ENCODE data around the gene PLXND1.

Gene PLXND1

DNA sequence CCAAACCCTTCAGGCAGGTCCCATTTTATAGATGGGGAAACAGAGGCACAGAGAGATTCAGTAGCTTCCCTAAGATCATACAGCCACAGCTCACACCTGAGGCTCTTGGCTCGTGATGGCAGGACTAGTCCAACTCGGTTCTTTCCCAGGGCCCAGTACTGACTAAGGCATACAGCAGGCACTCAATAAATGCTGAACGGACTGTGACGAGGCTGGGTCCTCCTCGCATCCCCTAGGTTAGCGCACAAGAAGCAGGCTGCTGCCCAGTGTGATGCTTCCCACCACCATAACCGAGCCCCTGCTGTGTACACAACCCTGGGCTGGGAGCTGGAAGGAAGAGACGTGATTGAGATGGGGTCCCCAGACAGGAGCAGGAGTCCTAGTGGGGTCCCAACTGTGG lies 24.9 kb downstream of the PLXND1 start:
- DNase-seq, result no peak

DNA sequence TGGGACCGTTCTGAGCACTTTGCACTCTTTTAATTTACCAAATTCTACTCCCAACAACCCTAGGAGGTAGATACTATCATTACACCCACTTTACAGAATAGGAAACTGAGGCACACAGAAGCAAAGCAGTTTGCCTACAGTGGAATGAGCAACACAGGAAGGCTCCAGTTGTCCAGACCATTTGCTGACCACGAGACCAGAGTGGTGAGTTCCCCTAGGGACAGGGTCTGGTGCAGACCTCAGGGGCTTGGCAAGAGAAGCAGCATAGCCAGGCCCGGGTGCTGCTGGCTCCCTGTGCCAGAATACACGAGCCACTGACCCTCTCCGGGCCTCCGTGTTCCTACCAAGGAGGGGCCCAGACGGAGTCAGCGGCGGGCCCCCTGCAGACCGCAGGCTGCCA lies 26.5 kb downstream of the PLXND1 start:
- no peak for DNase-seq

DNA sequence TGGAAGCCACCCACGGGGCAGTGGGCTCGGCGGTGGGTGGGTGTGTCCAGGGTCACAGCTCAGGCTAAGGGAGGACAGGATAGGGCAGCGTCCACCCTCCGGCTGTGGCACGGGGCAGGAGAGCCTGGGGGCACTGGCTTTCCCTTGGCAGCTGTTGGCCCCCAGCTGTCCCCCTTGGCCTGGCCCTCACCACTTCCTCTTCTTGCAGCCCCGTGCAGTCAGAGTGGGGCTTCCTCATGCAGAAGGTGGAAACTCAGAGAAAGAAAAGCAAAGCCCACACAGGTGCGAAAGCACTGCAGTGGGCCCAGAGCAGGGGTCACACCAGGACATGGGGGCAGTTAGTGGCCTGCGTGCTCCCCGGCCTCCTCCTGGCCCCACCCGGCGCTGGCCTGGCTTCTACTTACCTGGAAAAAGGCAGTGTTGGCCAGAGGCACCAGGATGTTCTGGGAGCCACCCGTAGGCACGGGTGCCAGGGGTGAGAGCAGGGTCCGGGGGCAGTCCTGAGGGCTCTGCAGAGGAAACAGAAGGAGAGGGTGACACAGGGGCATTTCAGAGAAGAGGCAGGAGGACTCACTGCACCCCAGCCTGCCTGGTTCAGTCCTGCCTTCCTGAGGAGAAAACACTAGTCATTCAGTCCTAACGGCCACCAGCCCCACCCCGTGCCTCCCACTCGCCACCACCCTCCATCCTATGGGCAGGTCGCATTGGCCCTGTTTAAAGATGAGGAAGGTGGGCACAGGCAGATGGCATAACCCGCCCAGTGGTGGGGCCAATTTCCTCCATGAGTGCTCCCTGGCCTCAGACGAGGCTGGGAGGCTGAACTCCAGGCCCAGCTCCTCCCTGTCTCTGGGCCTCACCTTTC lies 28.3 kb downstream of the PLXND1 start:
- no peak for DNase-seq

DNA sequence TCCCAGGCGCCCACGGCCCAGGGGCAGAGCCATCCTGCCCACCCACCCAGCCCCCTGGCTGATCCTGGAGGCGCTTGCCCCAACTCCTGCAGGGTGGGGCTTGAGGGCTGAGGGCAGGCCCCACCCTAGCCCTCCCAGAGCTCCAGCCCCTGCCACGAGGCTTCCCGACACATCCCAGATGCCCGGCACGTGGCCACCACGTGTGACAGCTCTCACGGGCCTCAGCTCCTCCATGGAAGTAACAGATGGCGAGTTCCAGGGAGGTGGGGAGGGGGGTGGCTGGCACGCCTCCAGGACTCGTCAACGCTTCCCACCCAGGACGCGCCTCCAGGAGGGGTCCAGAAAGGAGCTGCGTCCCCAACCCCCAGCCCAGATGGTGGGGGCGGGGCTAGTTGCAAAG lies 29.1 kb downstream of the PLXND1 start:
- DNase-seq, result no peak

DNA sequence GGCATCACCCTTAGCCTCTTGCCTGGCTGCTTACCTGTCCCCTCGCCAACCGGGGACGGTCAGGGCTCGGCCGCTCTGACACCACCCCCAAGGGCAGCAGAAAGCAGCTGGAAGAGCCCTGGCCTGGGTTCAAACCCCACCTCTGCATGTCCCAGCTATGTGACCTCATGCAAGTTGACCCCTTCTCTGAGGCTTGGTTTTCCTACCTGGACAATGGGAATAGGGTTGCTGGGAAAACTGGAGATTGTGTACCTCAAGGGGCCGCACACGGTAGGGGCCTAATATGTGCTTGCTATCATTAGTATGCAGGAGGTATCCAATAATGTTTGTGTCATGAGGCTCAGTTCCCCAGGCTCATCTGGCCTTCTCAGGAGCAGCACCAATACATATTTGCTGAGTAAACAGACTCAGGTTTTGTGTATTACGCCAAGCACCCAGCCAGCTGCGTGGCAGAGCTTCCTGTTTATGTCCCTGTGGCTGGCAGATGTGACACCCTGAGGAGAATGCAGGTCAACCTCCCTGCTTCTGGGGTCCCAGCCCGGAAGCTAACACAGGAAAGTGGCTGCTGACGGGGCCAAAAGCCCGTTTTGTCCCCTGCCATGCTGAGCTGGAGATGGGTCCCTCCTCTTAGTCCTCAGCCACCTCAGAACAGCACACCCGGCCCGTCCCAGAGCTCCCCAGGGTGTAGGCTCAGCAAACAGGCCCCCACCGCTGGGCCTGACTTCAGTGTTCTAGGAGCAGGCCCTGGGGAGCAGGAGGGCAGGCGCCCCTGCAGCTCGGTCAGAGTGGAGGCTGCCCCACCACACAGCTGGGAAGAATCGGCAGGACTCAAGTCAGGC lies 29.7 kb downstream of the PLXND1 start:
- no peak for DNase-seq

DNA sequence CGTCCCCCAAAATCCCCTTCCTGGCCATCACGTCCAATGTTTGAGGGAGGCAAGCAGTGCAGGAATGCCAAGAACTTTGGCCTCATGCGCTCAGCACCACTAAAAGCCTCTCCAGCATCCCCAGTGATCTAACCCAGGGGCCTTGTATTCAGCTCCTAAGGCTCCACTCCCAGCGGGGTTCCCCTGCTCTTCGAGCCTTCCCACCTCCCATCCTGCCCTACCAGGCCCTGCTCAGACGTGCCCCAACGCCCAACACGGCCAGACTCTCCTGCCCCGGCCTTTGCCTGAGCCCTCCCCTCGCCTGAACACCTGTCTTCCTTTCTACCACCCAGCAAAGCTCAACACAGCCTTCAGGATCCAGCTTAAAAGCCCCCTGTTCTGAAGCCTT lies 30.5 kb downstream of the PLXND1 start:
- no peak for DNase-seq

DNA sequence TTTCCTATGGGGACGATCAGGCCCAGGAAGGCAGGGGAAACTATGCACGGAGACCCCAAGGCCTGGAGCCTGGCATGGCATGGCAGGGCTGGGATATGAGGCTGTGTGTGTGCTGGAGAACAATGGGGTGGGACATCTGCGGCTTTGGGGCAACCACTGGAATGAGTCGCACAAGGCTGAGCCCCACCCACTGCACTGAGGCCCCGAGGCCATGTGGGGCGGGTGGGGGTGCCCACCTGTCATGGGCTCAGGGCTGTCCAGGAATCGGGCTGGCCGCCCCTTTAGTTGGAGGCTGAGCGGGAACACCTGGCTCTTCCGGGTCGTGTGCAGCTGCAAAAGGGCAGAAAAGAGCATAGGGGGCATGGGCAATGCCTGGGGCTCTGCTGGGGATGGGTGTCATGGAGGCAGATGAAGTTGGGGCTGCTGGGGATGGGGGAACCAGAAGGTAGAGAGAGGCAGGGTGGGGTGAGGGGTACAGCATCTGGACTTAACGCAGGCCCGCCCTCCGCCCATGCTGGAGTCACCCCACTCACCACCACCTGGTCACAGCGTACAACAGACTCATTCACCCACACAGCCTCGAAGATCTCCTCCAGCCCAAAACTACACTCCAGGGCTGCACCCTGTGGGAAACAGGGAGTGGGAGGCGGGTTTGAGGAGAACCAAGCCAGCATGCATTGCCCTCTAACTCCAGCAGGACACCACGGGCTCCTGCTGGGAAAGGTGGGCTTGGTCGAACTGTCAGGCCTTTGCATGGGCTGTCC lies 31.1 kb downstream of the PLXND1 start:
- no peak for DNase-seq

DNA sequence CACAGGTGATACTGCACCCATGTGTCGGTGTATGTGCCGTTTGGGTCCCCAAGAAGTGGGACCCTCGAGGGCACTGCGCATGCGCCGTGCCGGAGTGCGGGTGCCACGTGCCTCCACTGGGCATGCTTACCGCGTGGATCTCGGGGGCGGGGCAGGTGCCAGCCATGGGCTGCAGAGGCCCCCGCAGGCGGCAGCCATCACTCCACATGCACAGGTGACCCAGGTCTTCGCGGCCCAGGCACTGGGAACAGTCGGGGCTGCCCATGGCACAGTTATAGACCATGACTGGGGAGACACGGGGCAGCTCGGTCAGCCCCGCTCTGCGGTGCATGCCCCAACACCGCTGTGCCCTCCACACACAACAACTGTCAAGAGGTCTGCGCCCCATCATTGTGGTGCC lies 32.3 kb downstream of the PLXND1 start:
- no peak for DNase-seq

DNA sequence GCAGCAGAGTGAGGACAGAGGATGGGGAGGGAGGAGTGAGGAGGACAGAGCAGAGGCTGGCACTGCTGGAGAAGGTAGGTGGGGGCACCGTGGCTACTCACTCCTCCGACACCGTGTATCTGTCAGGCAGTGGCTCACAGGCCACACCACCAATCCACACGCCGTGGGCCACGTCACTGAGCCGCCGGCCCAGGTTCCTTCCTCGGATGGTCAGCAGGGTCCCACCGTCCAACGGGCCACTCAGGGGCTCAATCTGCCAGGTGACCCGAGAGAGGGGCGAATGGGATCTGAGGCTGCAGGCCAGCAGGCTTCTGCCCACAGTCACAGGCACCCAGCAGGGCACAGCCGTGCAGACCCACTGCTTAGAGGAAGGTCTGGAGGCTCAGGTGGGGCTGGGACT lies 33.0 kb downstream of the PLXND1 start:
- no peak for DNase-seq

DNA sequence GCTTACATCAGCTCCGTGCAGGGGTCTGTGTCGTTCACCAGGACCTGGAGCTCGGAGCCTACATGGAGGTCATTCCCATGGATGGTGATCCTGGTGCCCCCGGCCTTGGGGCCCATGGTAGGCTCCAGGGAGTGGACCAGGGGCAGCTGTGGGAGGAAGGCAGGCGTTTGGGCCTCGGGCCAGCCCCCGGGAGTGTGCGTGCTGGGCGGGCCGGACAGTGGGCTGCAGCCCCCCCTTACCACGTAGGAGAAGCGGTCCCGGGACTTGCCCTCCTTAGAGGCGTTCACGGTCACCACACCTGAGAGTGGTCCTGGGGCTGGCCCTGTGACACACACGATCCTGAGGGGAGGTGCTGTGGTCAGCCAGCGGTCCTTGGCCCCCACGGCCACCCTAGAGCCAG lies 33.9 kb downstream of the PLXND1 start:
- no peak for DNase-seq

DNA sequence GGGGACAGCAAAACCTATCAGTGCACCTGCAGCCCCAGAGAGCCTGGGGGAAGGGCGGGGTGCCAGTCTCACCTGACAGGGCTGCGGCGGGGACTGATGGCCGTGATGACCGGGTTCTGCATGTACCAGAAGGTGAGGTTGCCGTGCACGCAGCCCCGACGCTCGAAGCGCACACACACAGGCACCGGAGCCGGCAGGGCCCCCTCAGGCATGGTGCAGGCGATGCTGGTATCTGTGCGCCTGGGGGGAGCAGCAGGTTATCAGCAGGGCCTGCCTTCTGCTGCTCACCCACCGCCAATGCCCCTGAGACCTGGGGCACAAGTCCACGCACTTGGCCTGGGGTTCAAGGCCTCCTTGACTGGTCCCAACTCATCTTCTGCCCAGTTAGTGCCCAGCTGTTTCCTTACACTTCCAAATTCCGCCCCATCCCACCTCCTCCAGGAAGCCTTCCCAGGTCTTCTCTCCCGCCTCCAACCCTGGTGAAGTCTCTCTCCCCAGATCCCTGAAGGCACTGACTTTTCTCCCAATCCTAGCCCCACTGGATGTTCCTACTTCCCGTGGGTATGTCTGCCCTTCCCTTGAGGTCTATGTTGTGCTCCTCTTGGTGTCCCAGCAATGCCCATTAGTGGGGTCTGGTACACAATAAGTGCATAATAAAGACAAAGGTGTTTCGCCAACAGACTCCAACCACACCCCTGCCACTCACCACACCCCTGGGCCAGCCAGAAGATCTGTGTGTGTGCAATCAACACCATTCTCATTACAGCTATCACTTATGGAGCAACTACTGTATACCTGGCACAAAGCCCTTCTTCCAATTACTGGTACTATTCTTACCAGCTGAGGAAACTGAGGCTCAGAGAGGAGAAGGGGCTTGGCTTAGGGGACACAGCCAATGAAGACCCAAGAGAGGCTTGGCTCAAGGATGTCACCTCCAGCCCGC lies 34.6 kb downstream of the PLXND1 start:
- no peak for DNase-seq

DNA sequence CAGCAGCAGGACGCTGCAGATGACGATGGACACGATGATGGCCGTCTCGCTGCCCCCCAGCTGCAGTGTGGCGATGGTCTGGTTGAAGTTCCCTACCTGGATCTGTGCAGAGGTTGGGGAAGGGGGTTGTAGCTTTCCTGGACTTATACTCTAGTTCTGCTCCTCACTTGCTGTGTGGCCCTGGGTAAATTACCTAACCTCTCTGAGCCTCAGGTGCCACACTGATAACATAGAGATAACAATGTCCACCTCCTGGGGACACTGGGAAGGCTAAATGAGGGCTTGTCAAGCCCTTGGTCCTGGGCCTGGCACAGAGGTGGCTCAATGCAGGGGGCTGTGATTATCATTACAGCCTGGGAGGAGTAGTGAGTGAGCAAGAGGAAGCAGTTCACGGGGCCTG lies 36.6 kb downstream of the PLXND1 start:
- no peak for DNase-seq

DNA sequence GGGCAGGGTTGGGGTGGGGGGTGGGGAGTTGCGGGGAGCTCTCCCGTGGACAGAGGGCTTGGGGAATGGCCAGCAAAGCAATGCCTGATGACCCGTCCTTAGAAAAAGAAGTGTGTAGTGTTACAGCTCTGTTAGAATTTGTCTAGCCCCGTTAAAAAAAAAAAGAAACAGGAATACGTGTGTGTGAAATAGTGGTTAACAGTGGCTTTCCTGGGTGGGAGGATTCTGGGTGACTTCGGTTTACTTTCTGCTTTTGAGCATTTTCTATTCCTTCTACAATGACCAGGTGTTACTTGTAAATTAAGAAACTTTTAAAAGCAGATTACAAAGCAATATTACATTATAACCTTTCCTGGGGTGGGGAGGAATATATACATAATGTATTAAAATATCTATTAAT lies 38.5 kb downstream of the PLXND1 start:
- DNase-seq, result no peak

DNA sequence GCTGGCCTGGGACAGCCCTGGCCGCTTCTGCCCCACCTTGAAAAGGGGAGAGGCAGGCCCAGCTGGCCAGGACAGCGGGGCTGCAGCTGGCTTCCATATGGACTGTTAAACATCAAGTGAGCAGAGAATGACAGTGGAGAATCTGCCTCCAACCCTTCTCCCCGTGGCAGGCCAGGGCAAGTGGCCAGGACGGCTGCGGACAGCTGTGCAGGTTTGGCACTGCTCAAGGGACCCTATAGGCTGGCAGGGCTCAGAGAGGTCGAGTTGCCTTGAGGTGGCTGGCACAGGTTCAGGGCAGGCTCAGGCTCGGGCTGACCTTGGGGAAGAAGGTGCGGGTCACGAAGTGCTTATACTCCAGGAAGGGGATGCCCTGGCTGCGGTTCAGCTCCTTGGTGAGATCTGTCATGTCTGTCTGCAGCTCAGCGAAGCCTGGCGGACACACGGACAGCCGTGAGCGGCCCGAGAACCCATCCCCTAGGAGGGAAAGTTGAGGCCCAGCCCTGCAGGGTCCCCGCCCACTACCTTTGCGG lies 39.2 kb downstream of the PLXND1 start:
- DNase-seq, result no peak

DNA sequence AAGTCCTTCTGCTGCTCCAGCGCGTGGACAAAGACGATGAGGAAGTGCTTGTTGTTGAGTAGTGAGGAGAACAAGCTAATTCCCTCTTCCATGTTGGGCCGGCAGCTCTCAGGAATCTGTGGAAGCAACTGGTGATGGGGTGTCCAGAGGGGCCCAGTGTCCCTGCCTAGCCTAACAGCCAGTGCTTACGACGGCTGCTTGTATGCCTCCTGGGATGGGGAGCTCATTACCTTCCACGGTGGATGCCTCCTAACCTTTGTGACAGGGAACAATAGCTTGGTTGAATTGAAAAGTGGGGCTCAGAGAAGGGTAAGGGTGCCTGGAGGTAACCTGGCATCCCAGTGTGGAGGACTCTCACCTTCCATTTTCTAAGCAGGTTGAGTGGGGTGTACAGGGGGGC lies 40.6 kb downstream of the PLXND1 start:
- no peak for DNase-seq

DNA sequence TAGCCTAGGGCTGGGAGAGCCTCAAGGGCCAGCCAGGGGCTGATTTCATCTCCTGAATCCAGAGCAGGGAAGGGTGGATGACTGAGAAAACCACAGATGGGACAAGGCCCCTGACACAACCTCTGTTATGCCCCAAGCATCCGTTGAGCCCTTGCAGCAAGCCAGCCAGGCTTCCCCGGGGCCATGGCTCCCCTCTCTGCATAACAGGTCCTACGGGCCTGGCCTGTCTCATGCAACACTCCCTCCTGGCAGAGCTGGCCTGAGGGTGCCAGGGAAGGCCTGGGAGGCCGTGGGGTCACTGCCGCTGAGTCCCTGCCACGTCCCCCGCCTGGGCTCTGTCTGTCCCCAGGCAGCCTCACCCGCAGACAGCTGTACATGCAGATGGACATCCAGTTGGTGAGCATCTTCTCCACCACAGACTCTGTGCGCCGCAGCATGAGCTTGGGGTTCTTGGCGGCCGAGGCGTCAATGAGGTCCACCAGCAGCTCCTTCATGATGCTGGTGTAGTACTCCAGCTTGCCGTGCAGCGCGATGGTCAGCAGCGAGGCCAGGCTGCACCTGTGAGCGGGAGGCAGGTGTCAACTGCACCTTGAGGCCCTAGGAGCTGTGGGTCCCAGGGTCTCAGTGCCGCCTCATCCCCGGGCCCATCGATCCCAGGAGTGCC lies 41.4 kb downstream of the PLXND1 start:
- DNase-seq, result no peak

DNA sequence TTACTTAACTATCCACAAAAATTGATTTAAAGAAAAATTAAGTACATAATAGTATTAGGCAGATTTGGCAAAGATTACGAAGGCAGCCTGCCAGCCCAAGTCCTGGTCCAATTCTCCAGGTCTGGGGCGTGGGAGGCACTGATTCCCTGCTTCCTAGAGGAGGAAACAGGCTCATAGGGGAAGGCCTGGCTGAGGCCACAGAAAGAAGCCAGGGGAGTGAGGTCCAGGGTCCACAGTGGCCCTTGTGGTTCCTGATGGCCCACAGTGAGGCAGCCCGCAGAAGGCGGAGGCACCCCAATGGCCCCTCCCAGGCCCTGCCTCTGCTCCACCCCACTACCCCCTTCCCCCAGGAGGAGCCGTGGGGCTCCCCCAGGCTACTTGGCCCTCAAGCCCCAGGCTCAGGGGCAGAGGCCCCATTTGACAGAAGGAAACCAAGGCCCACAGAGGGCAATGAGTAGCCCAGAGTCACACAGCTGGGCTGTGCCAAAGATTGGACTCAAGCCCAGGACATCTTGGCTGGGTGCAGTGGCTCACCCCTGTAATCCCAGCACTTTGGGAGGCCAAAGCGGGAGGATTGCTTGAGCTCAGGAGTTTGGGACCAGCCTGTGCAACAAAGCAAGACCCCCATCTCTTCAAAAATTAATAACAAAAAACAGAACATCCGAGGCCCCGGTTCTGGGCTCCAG lies 42.5 kb downstream of the PLXND1 start:
- no peak for DNase-seq

DNA sequence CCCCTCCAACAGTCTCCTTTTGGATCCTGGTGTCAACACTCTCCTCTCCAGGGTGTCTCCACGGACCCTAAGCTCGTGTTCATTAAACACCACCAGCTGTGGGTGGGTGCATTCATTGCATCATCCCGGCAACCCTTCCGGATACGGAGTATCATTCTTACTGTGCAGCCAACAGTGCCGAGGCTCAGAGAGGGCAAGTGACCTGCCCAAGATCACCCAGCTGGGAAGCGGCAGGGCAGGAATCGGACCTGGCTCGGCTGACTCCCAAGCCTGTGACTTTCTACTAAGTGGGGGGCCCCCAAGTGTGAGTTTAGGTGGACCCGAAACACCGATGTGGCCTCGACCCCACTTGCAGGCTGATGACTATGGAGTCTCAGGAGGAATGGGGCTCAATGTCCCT lies 43.1 kb downstream of the PLXND1 start:
- no peak for DNase-seq

DNA sequence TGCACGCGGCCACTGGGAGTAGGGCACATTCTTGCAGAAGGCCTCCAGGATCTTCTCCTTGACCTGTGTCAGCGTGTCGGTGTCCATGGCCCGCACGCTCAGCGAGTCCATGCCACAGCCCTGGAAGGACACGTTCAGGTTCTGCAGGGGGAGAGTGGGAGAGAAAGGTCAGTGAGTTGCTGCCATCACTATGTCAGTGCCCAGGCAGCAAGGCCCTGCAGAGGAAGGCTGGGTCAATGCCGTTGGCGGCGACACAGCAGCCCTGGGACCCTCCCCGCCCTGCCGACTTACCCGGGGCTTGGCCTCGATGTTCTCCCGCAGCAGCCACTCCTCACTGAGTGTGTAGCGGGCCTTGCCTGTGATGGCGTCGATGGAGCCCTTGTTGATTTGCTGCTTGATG lies 43.7 kb downstream of the PLXND1 start:
- DNase-seq, result no peak

DNA sequence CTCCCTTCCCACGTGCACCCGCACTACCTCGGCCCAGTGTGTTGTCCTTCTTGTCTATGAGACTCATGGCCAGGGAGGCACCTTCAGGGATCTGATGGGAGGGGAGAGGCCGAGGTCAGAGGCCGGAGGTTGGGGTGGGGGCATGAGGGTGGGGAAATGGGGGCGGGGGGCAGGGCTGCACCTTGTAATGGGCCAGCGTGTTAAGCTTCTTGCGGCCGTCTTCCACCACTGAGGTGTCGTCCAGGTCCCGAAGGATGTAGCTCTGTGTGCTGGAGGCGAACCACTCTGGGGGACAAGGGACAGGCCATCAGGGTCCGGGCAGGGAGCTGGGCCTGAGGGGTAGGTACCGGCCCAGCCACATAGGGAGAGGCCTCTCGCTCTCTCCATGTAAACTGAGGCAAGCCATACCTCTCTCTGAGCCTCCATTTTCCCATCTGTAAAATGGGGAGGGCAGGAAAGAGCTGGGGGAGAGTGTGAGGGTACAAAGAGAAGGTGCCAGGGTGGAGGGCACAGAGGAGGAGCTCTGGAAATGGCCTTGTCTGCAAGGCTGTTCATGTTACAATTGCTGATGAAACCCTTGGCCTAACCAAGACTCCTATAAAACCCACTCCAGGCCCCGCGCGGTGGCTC lies 44.7 kb downstream of the PLXND1 start:
- DNase-seq, result no peak

All from NCI-H1930 (cell line).